Glutamatergic neuron (in vitro differentiated cells): ENCODE measurements around the gene ACTR3C. TPM values are rescaled to one million over a fixed set of nuclear protein-coding genes. Genes with fewer than 3 reads are reported as not detected.
"Not testable (repeated sequence)": the region's sequence is repeated elsewhere in the genome, so short reads cannot be mapped to it uniquely, and the experiment has no call there.

Experiments
- DNase-seq: peaks from one replicate; pipeline ENCODE4 v3.0.0; 2022
- H3K27ac Mint-ChIP-seq: one replicate; pipeline ENCODE4 v1.8.0; 2020; ENCODE audit warnings: mild to moderate bottlenecking, mixed read lengths, inconsistent platforms; ENCODE audit not compliant: unreplicated experiment
- H3K27me3 Mint-ChIP-seq: one replicate; pipeline ENCODE4 v1.8.0; 2020; ENCODE audit warnings: mild to moderate bottlenecking, moderate library complexity, mixed read lengths, inconsistent platforms; ENCODE audit not compliant: unreplicated experiment
- H3K36me3 Mint-ChIP-seq: one replicate; pipeline ENCODE4 v1.8.0; 2020; ENCODE audit warnings: mild to moderate bottlenecking, mixed read lengths, inconsistent platforms; ENCODE audit not compliant: unreplicated experiment
- H3K4me1 Mint-ChIP-seq: one replicate; pipeline ENCODE4 v1.8.0; 2020; ENCODE audit warnings: mild to moderate bottlenecking, low read depth, mixed read lengths, inconsistent platforms; ENCODE audit not compliant: unreplicated experiment
- H3K4me3 Mint-ChIP-seq: one replicate; pipeline ENCODE4 v1.8.0; 2020; ENCODE audit warnings: mild to moderate bottlenecking, mixed read lengths, inconsistent platforms; ENCODE audit not compliant: unreplicated experiment
- H3K9me3 Mint-ChIP-seq: one replicate; pipeline ENCODE4 v1.8.0; 2020; ENCODE audit warnings: mild to moderate bottlenecking, moderate library complexity, mixed read lengths, inconsistent platforms; ENCODE audit not compliant: unreplicated experiment
- total RNA-seq: library from RNA; stranded (reverse); fragmentation: NEBNext Ultra II Directional; extraction: Animal tissue kit (Norgen Biotek cat#: 25700); gene quantifications from one replicate; pipeline ENCODE4 v1.2.1, GENCODE V29; 2021; ENCODE audit not compliant: unreplicated experiment
- TF ChIP-seq, protein P1 (sequence below): fragments of 200-600 bp; sonication (generic); IDR thresholded peaks from one replicate; pipeline ENCODE4 v1.5.0; 2021; ENCODE audit not compliant: partially characterized antibody, unreplicated experiment

ACTR3C gene
- total RNA-seq, 1 donor from 2014 or later, result not detected

DNA sequence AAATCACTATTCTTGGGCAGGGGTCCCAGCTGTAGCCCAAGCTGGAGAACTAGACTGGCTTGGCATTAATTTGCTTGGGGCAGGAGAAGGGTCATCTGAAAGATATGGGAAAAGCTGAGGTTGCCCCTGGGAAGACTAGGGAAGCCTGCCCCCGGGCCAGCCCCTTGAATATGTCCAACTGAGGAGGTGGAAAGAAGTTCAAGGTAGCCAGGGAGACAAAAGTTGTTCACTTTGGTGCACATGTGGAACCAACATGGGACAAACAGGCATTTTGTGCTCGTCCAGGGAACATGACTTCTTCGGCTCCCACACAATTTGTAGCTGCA is 1.6 kb downstream of the ACTR3C start:
- peaks cover 5% of the 10 kb centered on the region for H3K27me3 Mint-ChIP-seq
- peak overlapping the region; percentile 30 for H3K4me3 Mint-ChIP-seq
- no peak overlapping the region for H3K27ac Mint-ChIP-seq
- no peaks in the 10 kb centered on the region for H3K9me3 Mint-ChIP-seq
- no peaks in the 10 kb centered on the region for H3K36me3 Mint-ChIP-seq
- DNase-seq, result no peak
- peaks cover 3% of the 10 kb centered on the region for H3K4me1 Mint-ChIP-seq
- TF ChIP-seq, protein P1, sequence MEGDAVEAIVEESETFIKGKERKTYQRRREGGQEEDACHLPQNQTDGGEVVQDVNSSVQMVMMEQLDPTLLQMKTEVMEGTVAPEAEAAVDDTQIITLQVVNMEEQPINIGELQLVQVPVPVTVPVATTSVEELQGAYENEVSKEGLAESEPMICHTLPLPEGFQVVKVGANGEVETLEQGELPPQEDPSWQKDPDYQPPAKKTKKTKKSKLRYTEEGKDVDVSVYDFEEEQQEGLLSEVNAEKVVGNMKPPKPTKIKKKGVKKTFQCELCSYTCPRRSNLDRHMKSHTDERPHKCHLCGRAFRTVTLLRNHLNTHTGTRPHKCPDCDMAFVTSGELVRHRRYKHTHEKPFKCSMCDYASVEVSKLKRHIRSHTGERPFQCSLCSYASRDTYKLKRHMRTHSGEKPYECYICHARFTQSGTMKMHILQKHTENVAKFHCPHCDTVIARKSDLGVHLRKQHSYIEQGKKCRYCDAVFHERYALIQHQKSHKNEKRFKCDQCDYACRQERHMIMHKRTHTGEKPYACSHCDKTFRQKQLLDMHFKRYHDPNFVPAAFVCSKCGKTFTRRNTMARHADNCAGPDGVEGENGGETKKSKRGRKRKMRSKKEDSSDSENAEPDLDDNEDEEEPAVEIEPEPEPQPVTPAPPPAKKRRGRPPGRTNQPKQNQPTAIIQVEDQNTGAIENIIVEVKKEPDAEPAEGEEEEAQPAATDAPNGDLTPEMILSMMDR, result no peak

DNA sequence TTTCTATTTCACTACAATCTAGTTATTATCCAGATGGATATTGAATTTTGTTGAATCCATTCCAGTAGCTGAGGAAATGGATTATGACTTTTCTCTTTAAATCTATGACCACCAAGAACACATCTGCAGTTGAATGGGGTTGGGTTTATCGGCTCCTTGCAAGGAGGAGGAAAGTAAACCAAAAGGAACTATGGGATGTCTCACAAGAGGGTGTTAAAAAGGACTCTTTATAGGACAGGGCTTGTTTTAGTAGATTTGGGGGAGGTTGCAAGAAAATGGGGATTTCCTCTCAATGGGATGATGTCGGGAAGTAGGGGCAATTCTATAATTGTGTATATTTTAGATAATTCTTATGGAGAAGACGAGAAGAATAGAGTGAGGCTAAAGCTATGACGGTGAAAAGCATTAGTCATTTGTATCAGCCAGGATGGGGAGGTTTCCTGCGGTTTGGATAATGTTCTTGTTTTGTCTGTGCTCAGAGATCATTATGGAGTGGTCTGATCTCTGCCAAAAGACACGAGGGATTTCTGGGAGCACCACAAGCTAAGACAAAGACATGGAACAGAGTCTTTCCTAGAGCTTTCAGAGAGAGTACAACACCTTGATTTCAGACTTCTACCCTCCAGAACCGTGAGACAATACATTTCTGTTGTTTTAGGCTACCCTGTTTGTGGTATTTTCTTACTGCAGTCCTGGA is 5.4 kb downstream of the ACTR3C start:
- Mint-ChIP-seq H3K27me3 (no peaks in the 10 kb centered on the region), H3K36me3 (no peaks in the 10 kb centered on the region), H3K4me3 (no peak overlapping the region), H3K4me1 (no peaks in the 10 kb centered on the region), H3K27ac (no peak overlapping the region), H3K9me3 (peaks cover 2% of the 10 kb centered on the region)
- DNase-seq, result no peak
- TF ChIP-seq, protein P1, result no peak

DNA sequence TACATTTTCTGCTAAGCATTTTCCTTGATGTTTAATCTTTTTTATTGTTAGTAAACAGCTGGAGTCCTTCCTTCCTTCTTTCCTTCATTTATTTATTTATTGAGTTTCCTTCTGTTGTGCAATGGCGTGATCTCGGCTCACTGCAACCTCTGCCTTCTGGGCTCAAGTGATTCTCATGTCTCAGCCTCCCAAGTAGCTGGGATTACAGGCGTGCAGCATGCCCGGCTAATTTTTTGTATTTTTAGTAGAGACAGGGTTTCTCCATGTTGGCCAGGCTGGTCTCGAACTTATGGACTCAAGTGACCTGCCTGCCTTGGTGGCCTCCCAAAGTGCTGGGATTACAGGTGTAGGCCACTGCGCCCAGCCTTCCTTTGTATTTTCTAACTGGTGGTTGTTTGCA is 6.4 kb downstream of the ACTR3C start:
- H3K4me3 Mint-ChIP-seq, H3K27me3 Mint-ChIP-seq, DNase-seq, H3K27ac Mint-ChIP-seq, H3K36me3 Mint-ChIP-seq, H3K9me3 Mint-ChIP-seq, H3K4me1 Mint-ChIP-seq: not testable (repeated sequence)

DNA sequence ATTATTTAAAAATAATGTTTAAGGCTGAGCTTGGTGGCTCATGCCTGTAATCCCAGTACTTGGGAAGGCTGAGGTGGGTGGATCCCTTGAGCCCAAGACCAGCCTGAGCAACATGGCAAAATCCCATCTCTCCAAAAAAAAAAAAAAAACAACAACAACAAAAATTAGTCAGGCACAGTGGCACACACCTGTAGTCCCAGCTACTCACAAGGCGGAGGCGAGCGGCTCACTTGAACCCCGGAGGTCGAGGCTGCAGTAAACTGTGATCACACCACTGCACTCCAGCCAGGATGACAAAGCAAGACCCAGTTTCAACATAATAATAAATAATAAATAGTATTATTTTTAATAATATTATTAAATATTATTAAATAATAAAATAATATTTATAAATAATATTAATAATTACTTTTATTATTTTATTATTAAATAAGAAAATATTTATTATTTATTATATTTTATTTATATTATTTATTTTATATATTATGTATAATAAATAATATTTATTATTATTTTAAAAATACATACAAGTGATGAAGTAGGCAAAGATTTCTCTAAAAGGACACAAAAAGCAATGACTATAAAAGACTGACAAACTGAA is 8.6 kb downstream of the ACTR3C start:
- H3K27me3 Mint-ChIP-seq, result no peaks in the 10 kb centered on the region
- TF ChIP-seq, protein P1, result no peak
- no peak overlapping the region for H3K4me3 Mint-ChIP-seq
- H3K27ac Mint-ChIP-seq, result no peak overlapping the region
- no peaks in the 10 kb centered on the region for H3K36me3 Mint-ChIP-seq
- DNase-seq, result no peak
- peaks cover 2% of the 10 kb centered on the region for H3K9me3 Mint-ChIP-seq
- no peaks in the 10 kb centered on the region for H3K4me1 Mint-ChIP-seq

DNA sequence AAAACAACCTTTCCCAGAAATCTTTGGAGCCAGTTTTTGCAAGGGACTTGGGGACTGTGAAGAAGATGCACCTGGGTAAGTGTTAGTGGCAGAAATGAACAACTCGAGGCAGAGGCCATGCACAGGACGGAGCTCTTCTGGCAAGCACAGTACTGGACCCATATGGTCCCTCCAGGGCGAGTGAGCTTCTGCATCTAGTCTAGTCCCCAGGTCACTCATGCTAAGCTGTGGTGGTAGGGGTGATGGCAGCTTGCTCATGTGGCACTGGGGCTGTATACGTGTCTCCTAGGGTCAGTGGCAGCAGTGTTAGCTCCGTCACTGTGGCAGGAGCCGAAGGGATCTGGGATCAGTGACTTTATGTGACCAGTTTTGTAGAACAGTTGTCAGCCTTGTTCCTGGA is 9.5 kb downstream of the ACTR3C start:
- DNase-seq, result no peak
- Mint-ChIP-seq H3K4me3 (no peak overlapping the region), H3K4me1 (no peaks in the 10 kb centered on the region)

More for the DNA sequence above, 9.5 kb downstream of the ACTR3C start:
- no peaks in the 10 kb centered on the region for H3K27me3 Mint-ChIP-seq
- H3K9me3 Mint-ChIP-seq, result peaks cover 2% of the 10 kb centered on the region
- TF ChIP-seq, protein P1, result no peak
- no peak overlapping the region for H3K27ac Mint-ChIP-seq
- no peaks in the 10 kb centered on the region for H3K36me3 Mint-ChIP-seq
